Measurements from ENCODE around the gene CCDC28A. TPM values are rescaled to one million over a fixed set of nuclear protein-coding genes. Genes with fewer than 3 reads are reported as not detected.
"Not testable (repeated sequence)": the region's sequence is repeated elsewhere in the genome, so short reads cannot be mapped to it uniquely, and the experiment has no call there.

Gene CCDC28A
- total RNA-seq, 2 experiments from 2014 or later, result 11.0 to 20.9 TPM

DNA sequence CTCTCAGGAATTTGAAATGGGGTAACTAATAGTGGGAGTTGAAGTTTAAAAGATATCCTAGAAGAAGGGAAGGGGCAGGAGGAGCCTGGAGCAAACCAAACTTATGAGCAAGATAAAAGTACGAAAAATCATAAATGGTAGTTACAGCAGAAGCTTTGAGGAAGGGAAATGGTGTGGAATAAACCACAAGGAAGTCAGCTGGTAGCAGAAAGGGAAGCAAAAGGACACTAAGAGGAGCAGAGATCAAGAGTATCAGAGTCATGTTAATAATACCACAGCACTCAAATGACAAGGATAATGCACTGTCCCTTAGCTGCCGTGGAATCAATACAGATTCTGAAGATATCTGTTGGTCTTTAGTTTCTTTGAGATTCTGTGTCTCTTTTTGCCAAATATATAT is 44.9 kb upstream of the CCDC28A start:
- Histone ChIP-seq H3K27ac (ENCODE audit: low read depth, low read length, poor library complexity, severe bottlenecking) (no peak overlapping the region), H3K9me2 (ENCODE audit: insufficient read depth, low read length) (no peaks in the 10 kb centered on the region), H3K4me2 (ENCODE audit: low read length) (no peak overlapping the region), H4K20me1 (ENCODE audit: insufficient read depth, low read length) (no peaks in the 10 kb centered on the region), H3K9me3 (ENCODE audit: low read length) (no peaks in the 10 kb centered on the region), H3K36me3 (ENCODE audit: insufficient read depth, low read length) (no peaks in the 10 kb centered on the region), H3K4me1 (ENCODE audit: insufficient read depth, low read length, poor library complexity, severe bottlenecking) (no peaks in the 10 kb centered on the region), H2AFZ (ENCODE audit: low read length) (no peak overlapping the region), H3K4me3 (ENCODE audit: low read depth, low read length, poor library complexity, severe bottlenecking) (no peak overlapping the region), H3K79me2 (ENCODE audit: insufficient read depth, low read depth, low read length) (no peaks in the 10 kb centered on the region)
- intact Hi-C loops (cut with micrococcal nuclease; ENCODE audit: unreplicated experiment), result no loop called here
- CTCF ChIA-PET (ENCODE audit: unreplicated experiment), result no interaction called here
- POLR2A ChIA-PET, result no interaction called here
- no TSS peak for BruUV-seq (replicated peaks)
- TF ChIP-seq, protein P1, sequence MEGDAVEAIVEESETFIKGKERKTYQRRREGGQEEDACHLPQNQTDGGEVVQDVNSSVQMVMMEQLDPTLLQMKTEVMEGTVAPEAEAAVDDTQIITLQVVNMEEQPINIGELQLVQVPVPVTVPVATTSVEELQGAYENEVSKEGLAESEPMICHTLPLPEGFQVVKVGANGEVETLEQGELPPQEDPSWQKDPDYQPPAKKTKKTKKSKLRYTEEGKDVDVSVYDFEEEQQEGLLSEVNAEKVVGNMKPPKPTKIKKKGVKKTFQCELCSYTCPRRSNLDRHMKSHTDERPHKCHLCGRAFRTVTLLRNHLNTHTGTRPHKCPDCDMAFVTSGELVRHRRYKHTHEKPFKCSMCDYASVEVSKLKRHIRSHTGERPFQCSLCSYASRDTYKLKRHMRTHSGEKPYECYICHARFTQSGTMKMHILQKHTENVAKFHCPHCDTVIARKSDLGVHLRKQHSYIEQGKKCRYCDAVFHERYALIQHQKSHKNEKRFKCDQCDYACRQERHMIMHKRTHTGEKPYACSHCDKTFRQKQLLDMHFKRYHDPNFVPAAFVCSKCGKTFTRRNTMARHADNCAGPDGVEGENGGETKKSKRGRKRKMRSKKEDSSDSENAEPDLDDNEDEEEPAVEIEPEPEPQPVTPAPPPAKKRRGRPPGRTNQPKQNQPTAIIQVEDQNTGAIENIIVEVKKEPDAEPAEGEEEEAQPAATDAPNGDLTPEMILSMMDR (conservative IDR thresholded peaks at IDR 0.05; ENCODE audit: low read length), result no peak
- no peak for TF ChIP-seq EZH2phosphoT487 (IDR thresholded peaks at IDR 0.05; ENCODE audit: borderline replicate concordance, low read depth, low read length)
- no peak for DNase-seq (ENCODE audit: low spot score)

DNA sequence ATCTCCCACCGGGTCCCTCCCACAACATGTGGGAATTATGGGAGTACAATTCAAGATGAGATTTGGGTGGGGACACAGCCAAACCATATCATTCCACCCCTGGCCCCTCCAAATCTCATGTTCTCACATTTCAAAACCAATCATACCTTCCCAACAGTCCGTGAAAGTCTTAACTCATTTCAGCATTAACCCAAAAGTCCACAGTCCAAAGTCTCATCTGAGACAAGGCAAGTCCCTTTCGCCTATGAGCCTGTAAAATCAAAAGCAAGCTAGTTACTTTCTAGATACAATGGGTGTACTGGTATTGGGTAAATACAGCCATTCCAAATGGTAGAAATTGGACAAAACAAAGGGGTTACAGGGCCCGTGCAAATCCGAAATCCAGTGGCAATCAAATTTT is 43.5 kb upstream of the CCDC28A start:
- POLR2A ChIA-PET; intact Hi-C loops (cut with micrococcal nuclease; ENCODE audit: unreplicated experiment); BruUV-seq (replicated peaks); H3K9me2 ChIP-seq (ENCODE audit: insufficient read depth, low read length); H3K27ac ChIP-seq (ENCODE audit: low read depth, low read length, poor library complexity, severe bottlenecking); DNase-seq (ENCODE audit: low spot score); H3K9me3 ChIP-seq (ENCODE audit: low read length); H3K4me1 ChIP-seq (ENCODE audit: insufficient read depth, low read length, poor library complexity, severe bottlenecking); H3K79me2 ChIP-seq (ENCODE audit: insufficient read depth, low read depth, low read length); H3K4me2 ChIP-seq (ENCODE audit: low read length); H2AFZ ChIP-seq (ENCODE audit: low read length); H4K20me1 ChIP-seq (ENCODE audit: insufficient read depth, low read length); H3K36me3 ChIP-seq (ENCODE audit: insufficient read depth, low read length); H3K4me3 ChIP-seq (ENCODE audit: low read depth, low read length, poor library complexity, severe bottlenecking); CTCF ChIA-PET (ENCODE audit: unreplicated experiment): not testable (repeated sequence)

DNA sequence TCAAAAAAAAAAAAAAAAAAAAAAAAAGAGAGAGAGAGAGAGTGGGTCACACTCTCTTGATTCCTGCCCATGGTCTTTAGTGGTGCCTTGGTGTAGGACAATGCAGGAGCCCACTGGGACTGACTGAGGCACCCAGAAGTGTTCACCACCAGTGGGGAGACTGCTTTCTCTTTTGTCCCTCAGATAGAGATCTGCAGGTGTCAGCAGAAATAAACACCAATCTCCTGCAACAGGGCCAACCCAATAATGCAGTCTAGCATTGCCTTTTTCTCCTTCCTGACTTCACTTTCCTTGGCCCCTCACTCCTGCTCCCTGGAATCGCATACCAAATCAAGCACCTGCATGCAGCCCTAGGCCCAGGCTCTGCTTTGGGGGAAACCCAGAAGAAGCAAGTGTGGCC is 39.0 kb upstream of the CCDC28A start:
- TF ChIP-seq, protein P1 (conservative IDR thresholded peaks at IDR 0.05; ENCODE audit: low read length), result no peak
- no peak for TF ChIP-seq EZH2phosphoT487 (IDR thresholded peaks at IDR 0.05; ENCODE audit: borderline replicate concordance, low read depth, low read length)
- Histone ChIP-seq H3K4me2 (ENCODE audit: low read length) (no peak overlapping the region), H3K9me3 (ENCODE audit: low read length) (no peaks in the 10 kb centered on the region), H2AFZ (ENCODE audit: low read length) (no peak overlapping the region), H3K4me1 (ENCODE audit: insufficient read depth, low read length, poor library complexity, severe bottlenecking) (no peaks in the 10 kb centered on the region), H3K27ac (ENCODE audit: low read depth, low read length, poor library complexity, severe bottlenecking) (no peak overlapping the region), H3K9me2 (ENCODE audit: insufficient read depth, low read length) (no peaks in the 10 kb centered on the region), H4K20me1 (ENCODE audit: insufficient read depth, low read length) (no peaks in the 10 kb centered on the region), H3K4me3 (ENCODE audit: low read depth, low read length, poor library complexity, severe bottlenecking) (no peak overlapping the region), H3K36me3 (ENCODE audit: insufficient read depth, low read length) (no peaks in the 10 kb centered on the region), H3K79me2 (ENCODE audit: insufficient read depth, low read depth, low read length) (no peaks in the 10 kb centered on the region)
- no TSS peak for BruUV-seq (replicated peaks)
- ChIA-PET POLR2A (interaction anchor here (1.0 kb wide), 1 partner anchor 14 kb away, joined by 3 read pairs; no protein-coding TSS in a partner anchor), CTCF (ENCODE audit: unreplicated experiment) (no interaction called here)
- no peak for DNase-seq (ENCODE audit: low spot score)
- intact Hi-C loops (cut with micrococcal nuclease; ENCODE audit: unreplicated experiment), result no loop called here

Data from OCI-LY7 (cell line).